ENCODE data around the gene FBRS.
"Not testable (repeated sequence)": the region's sequence is repeated elsewhere in the genome, so short reads cannot be mapped to it uniquely, and the experiment has no call there.

The FBRS gene

DNA sequence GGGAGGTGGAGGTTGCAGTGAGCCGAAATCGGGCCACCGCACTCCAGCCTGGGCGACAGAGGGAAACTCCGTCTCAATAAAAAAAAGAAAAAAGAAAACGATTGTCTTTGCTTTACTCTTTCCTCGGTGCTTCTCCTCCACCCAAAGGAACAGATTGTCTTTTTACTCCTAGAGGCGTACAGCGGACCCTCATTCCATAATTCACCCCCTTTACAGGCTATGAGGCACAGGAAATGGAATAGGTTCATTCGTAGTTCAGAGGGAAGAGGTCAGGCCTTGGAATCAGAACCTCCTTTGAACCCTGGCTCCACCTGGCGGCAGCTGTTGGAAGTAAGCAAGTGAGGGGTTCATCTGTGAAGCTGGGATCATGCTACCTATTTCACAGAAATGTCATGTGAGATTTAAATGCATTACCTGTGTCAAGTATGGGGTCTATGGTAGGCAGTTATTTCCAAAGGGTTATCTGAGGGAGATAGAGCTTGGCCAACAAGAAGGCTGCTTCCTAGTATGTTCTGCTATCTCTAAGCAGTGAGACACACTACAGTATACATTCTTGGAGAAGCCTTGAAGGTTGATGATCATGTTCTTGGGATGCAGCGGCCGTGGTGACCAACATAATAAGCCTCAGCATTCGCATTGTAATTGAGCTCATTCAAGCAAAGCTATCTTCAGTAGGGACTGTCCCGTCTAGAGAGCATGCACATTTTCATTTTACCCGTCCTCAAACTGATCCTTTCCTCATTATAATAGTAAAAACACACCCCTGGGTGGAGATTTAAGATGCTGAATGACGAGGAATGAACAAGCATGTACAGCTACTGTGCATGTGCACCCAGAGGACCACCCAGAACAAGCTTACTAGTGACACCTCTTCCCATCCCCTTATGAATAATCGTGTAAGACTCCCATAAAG is 29.3 kb upstream of the FBRS start:
- TF ChIP-seq, protein P1, sequence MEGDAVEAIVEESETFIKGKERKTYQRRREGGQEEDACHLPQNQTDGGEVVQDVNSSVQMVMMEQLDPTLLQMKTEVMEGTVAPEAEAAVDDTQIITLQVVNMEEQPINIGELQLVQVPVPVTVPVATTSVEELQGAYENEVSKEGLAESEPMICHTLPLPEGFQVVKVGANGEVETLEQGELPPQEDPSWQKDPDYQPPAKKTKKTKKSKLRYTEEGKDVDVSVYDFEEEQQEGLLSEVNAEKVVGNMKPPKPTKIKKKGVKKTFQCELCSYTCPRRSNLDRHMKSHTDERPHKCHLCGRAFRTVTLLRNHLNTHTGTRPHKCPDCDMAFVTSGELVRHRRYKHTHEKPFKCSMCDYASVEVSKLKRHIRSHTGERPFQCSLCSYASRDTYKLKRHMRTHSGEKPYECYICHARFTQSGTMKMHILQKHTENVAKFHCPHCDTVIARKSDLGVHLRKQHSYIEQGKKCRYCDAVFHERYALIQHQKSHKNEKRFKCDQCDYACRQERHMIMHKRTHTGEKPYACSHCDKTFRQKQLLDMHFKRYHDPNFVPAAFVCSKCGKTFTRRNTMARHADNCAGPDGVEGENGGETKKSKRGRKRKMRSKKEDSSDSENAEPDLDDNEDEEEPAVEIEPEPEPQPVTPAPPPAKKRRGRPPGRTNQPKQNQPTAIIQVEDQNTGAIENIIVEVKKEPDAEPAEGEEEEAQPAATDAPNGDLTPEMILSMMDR (conservative IDR thresholded peaks at IDR 0.05; ENCODE audit: low read depth): peak; percentile 93
- H3K27ac ChIP-seq: no peak overlapping the region; the same call in 1 of the 2 replicates
- peak; percentile 70 for DNase-seq (ENCODE audit: low spot score)
- ChIA-PET POLR2A (ENCODE audit: low non-redundant PET) (interaction anchor here (0.5 kb wide), 1 partner anchor 57 kb away, joined by 3 read pairs; no protein-coding TSS in a partner anchor), CTCF (interaction anchor here (0.6 to 1.3 kb wide), 9 partner anchors 13 to 1750 kb away, joined by 3 to 5 read pairs (median 3); partner anchors contain the start of genes ATP2A1, SEPHS2, ZNF48 and ZNF688)

DNA sequence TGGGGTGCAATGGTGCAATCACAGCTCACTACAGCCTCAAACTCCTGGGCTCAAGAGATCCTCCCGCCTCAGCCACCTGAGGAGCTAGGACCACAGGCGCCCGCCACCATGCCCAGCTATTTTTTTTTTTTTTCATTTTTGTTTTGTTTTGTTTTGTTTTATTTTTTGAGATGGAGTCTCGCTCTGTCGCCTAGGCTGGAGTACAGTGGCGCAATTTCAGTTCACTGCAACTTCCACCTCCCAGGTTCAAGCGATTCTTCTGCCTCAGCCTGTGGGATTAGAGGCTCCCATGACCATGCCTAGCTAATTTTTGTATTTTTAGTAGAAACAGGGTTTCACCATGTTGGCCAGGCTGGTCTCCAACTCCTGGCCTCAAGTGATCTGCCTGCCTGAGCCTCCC is 25.8 kb upstream of the FBRS start:
- CTCF ChIA-PET: interaction anchor here (0.6 to 1.6 kb wide), 2 partner anchors 14 to 22 kb away, joined by 3 to 8 read pairs; partner anchors contain the start of gene ZNF689
- H3K27ac ChIP-seq: peak overlapping the region; percentile 84; the same call in 1 of the 2 replicates

DNA sequence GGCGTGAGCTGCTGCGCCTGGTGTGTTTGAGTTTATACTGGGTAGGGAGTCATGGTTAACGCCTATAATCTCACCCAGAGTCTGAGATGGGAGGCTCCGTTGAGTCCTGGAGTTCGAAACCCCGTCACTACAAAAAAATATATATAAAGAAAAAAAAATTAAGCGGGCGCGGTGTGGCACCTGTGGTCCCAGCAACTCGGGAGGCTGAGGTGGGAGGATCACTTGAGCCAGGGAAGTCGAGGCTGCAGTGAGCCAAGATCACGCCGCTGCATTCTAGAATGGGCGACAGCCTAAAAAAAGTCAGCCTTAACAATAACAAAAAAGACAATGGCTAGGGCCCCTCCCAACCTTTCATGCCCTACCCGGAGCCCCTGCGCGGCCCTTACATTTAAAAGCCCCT is 24.7 kb upstream of the FBRS start:
- peak overlapping the region; percentile 84 for H3K27ac ChIP-seq
- POLR2A ChIA-PET (ENCODE audit: low non-redundant PET): interaction anchor here (0.5 to 0.7 kb wide), 2 partner anchors 55 to 191 kb away, joined by 3 to 7 read pairs; no protein-coding TSS in a partner anchor
- DNase-seq (ENCODE audit: low spot score): no peak
- CTCF ChIA-PET: interaction anchor here (0.6 to 0.7 kb wide), 2 partner anchors 75 to 557 kb away, joined by 3 read pairs; partner anchors contain the start of gene ZNF764
- TF ChIP-seq, protein P1 (conservative IDR thresholded peaks at IDR 0.05; ENCODE audit: low read depth): no peak

More for the DNA sequence above, 25.8 kb upstream of the FBRS start:
- DNase-seq (ENCODE audit: low spot score); POLR2A ChIA-PET (ENCODE audit: low non-redundant PET): not testable (repeated sequence)

DNA sequence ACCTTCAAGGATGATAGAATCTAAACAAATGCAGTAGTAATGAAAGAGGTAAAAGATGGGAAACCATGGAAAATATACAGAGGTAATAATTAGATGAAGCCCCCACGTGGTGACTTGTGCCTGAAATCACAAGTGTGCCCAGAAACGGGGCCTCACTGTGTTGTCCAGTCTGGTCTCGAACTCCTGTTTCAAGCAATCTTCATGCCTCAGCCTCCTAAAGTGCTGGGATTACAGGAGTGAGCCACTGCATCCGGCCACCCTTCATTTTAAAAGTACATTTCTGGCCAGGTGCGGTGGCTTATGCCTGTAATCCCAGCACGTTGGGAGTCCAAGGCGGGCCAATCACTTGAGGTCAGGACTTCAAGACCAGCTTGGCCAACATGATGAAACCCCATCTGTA is 21.6 kb upstream of the FBRS start:
- TF ChIP-seq, protein P1 (conservative IDR thresholded peaks at IDR 0.05; ENCODE audit: low read depth): no peak
- DNase-seq (ENCODE audit: low spot score): no peak
- H3K27ac ChIP-seq: peak overlapping the region; percentile 30
- ChIA-PET CTCF (interaction anchor here (0.6 to 0.9 kb wide), 3 partner anchors 9 to 138 kb away, joined by 4 to 9 read pairs (median 5); no protein-coding TSS in a partner anchor), POLR2A (ENCODE audit: low non-redundant PET) (interaction anchor here (0.6 kb wide), 1 partner anchor 206 kb away, joined by 4 read pairs; no protein-coding TSS in a partner anchor)

DNA sequence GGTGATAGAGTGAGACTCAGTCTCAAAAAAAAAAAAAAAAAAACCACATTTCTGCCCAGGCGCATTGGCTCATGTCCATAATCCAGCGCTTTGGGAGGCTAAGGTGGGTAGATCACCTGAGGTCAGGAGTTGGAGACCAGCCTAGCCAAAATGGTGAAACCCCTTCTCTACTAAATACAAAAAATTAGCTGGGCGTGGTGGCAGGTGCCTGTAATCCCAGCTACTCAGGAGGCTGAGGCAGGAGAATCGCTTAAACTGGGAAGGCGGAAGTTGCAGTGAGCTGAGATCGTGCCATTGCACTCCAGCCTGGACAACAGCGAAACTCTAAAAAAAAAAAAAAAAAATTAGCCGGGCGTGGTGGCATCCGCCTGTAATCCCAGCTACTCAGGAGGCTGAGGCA is 21.1 kb upstream of the FBRS start:
- not testable (repeated sequence) for DNase-seq (ENCODE audit: low spot score)
- peak overlapping the region; percentile 30 for H3K27ac ChIP-seq
- POLR2A ChIA-PET (ENCODE audit: low non-redundant PET): interaction anchor here (0.6 kb wide), 1 partner anchor 207 kb away, joined by 4 read pairs; no protein-coding TSS in a partner anchor
- CTCF ChIA-PET: interaction anchor here (0.6 to 0.9 kb wide), 8 partner anchors 9 to 282 kb away, joined by 3 to 9 read pairs (median 4); partner anchors contain the start of gene CD2BP2

- TF ChIP-seq, protein P1 (conservative IDR thresholded peaks at IDR 0.05; ENCODE audit: low read depth): peak; percentile 68
- ChIA-PET POLR2A (ENCODE audit: low non-redundant PET) (interaction anchor here (0.6 kb wide), 1 partner anchor 86 kb away, joined by 7 read pairs; no protein-coding TSS in a partner anchor), CTCF (interaction anchor here (0.6 to 0.7 kb wide), 4 partner anchors 17 to 283 kb away, joined by 3 to 5 read pairs (median 3); partner anchors contain the start of gene CD2BP2)
- peak; percentile 28 for DNase-seq (ENCODE audit: low spot score)
- 0 out of 2 replicates have a peak overlapping the region, but pooled peaks have one; percentile 21 for H3K27ac ChIP-seq
Measured at GRCh38 chr16:30637944-30638343, 20.3 kb upstream of the FBRS start.

GRCh38 chr16:30641378-30641982 is 16.8 kb upstream of the FBRS start:
- H3K27ac ChIP-seq: no peak overlapping the region
- no peak for DNase-seq (ENCODE audit: low spot score)
- ChIA-PET CTCF (interaction anchor here (0.5 kb wide), 1 partner anchor 173 kb away, joined by 5 read pairs; no protein-coding TSS in a partner anchor), POLR2A (ENCODE audit: low non-redundant PET) (no interaction called here)
- TF ChIP-seq, protein P1 (conservative IDR thresholded peaks at IDR 0.05; ENCODE audit: low read depth): no peak
